Bronchial epithelial cell (primary cell): ENCODE results near the gene KICS2. TPM values are rescaled to one million over a fixed set of nuclear protein-coding genes. Genes with fewer than 3 reads are reported as not detected.
A peak's percentile ranks its signal among the peaks of the same experiment; 100 is the strongest.

Experiments
- DNase-seq: peaks from one replicate; pipeline ENCODE4 v3.0.0-alpha.2; 2010; ENCODE audit warnings: low read depth
- FAIRE-seq: peaks from 2 replicates; lab custom pipeline; 2011; peaks lifted over from hg19 to GRCh38; lab: Jason Lieb, UNC
- H3K27me3 ChIP-seq: 2 replicates; pipeline ENCODE4 v1.5.1; 2011; ENCODE audit warnings: low read length; ENCODE audit not compliant: control insufficient read depth, insufficient read depth
- H3K36me3 ChIP-seq: 2 replicates; pipeline ENCODE4 v1.5.1; 2011; ENCODE audit warnings: low read length; ENCODE audit not compliant: control insufficient read depth, insufficient read depth
- H3K4me3 ChIP-seq: 2 replicates; pipeline ENCODE4 v1.5.1; 2011; ENCODE audit warnings: mild to moderate bottlenecking, low read depth, low read length, control low read depth
- CTCF ChIP-seq: IDR thresholded peaks from 2 replicates; pipeline ENCODE4 v1.5.1; 2011; ENCODE audit warnings: mild to moderate bottlenecking, moderate library complexity, low read length, control low read depth, inconsistent platforms; ENCODE audit not compliant: insufficient read depth, severe bottlenecking
- total RNA-seq: library from RNA; depleted of rRNA; stranded (reverse); fragments of >200 nt; gene quantifications from 2 replicates; pipeline ENCODE4 v1.2.1, GENCODE V29; 2014

The KICS2 gene
- total RNA-seq, 1 donor from 2014 or later, result 9.0 TPM

GRCh38 chr12:64187794-64188193 lies 34.3 kb downstream of the KICS2 start:
- Histone ChIP-seq H3K36me3 (no peaks in the 10 kb centered on the region), H3K4me3 (no peak overlapping the region), H3K27me3 (no peaks in the 10 kb centered on the region)
- no peak for TF ChIP-seq CTCF
- DNase-seq (no peak), FAIRE-seq (no peak)

GRCh38 chr12:64187370-64187769 lies 34.7 kb downstream of the KICS2 start:
- no peaks in the 10 kb centered on the region for H3K27me3 ChIP-seq
- TF ChIP-seq CTCF, result no peak
- peak; percentile 76 for DNase-seq
- no peaks in the 10 kb centered on the region for H3K36me3 ChIP-seq
- no peak for FAIRE-seq
- H3K4me3 ChIP-seq, result no peak overlapping the region

- DNase-seq (peak; percentile 79), FAIRE-seq (no peak)
- H3K36me3 ChIP-seq, result no peaks in the 10 kb centered on the region
- no peaks in the 10 kb centered on the region for H3K27me3 ChIP-seq
- H3K4me3 ChIP-seq, result no peak overlapping the region
- no peak for TF ChIP-seq CTCF
These were observed 35.3 kb downstream of the KICS2 start for GRCh38 chr12:64186789-64187188.

- FAIRE-seq, result no peak
- Histone ChIP-seq H3K4me3 (no peak overlapping the region), H3K36me3 (no peaks in the 10 kb centered on the region), H3K27me3 (no peaks in the 10 kb centered on the region)
- TF ChIP-seq CTCF, result no peak
- DNase-seq, result no peak
These were observed 37.9 kb downstream of the KICS2 start for GRCh38 chr12:64184216-64184615.

- Histone ChIP-seq H3K36me3 (no peaks in the 10 kb centered on the region), H3K4me3 (no peak overlapping the region), H3K27me3 (no peaks in the 10 kb centered on the region)
- FAIRE-seq (peak; percentile 96), DNase-seq (peak; percentile 100)
- peak; percentile 55 for TF ChIP-seq CTCF
These were observed 40.4 kb downstream of the KICS2 start for GRCh38 chr12:64181430-64182291.
